Measurements from ENCODE around the gene ZNF750.

The ZNF750 gene

GRCh38 chr17:82887255-82888164 lies 47.7 kb upstream of the ZNF750 start (continued):
- no peak for TF ChIP-seq TSHZ2 (CRISPR knock-in tag; IDR thresholded peaks at IDR 0.05)

GRCh38 chr17:82884970-82885353 lies 45.1 kb upstream of the ZNF750 start:
- no peak for TF ChIP-seq CREB5 (CRISPR knock-in tag; IDR thresholded peaks at IDR 0.05; ENCODE audit: low read depth)
- TF ChIP-seq ARNTL (CRISPR knock-in tag; IDR thresholded peaks at IDR 0.05; ENCODE audit: borderline replicate concordance, low read depth): no peak
- TF ChIP-seq TCF4 (CRISPR knock-in tag; IDR thresholded peaks at IDR 0.05; ENCODE audit: borderline replicate concordance): no peak
- TF ChIP-seq SNAI2 (CRISPR knock-in tag; IDR thresholded peaks at IDR 0.05): no peak
- no peak for TF ChIP-seq BACH2 (CRISPR knock-in tag; IDR thresholded peaks at IDR 0.05; ENCODE audit: borderline replicate concordance)
- TF ChIP-seq ZFP3 (CRISPR knock-in tag; IDR thresholded peaks at IDR 0.05): no peak
- no peak for TF ChIP-seq CSDC2 (CRISPR knock-in tag; IDR thresholded peaks at IDR 0.05)
- TF ChIP-seq RARB (CRISPR knock-in tag; IDR thresholded peaks at IDR 0.05): no peak
- no peak for TF ChIP-seq TSHZ2 (CRISPR knock-in tag; IDR thresholded peaks at IDR 0.05)
- no peak for TF ChIP-seq ESRRG (CRISPR knock-in tag; IDR thresholded peaks at IDR 0.05)
- no peak for TF ChIP-seq ZNF565 (CRISPR knock-in tag; conservative IDR thresholded peaks at IDR 0.05; ENCODE audit: low read depth)
- TF ChIP-seq ZNF70 (CRISPR knock-in tag; IDR thresholded peaks at IDR 0.05): no peak
- ATAC-seq: no peak; the same call in 2 of the 3 replicates

- ATAC-seq: no peak
- TF ChIP-seq ARNTL (CRISPR knock-in tag; IDR thresholded peaks at IDR 0.05; ENCODE audit: borderline replicate concordance, low read depth): no peak
- no peak for TF ChIP-seq PATZ1 (CRISPR knock-in tag; IDR thresholded peaks at IDR 0.05; ENCODE audit: borderline replicate concordance)
- TF ChIP-seq OSR1 (CRISPR knock-in tag; IDR thresholded peaks at IDR 0.05): no peak
- no peak for TF ChIP-seq ZC3H10 (CRISPR knock-in tag; IDR thresholded peaks at IDR 0.05)
- no peak for TF ChIP-seq CSDC2 (CRISPR knock-in tag; IDR thresholded peaks at IDR 0.05)
- TF ChIP-seq RARB (CRISPR knock-in tag; IDR thresholded peaks at IDR 0.05): no peak
- TF ChIP-seq ZFP3 (CRISPR knock-in tag; IDR thresholded peaks at IDR 0.05): no peak
- no peak for TF ChIP-seq CSRNP3 (CRISPR knock-in tag; IDR thresholded peaks at IDR 0.05)
- TF ChIP-seq TOX (CRISPR knock-in tag; IDR thresholded peaks at IDR 0.05; ENCODE audit: borderline replicate concordance): no peak
- TF ChIP-seq TCF4 (CRISPR knock-in tag; IDR thresholded peaks at IDR 0.05; ENCODE audit: borderline replicate concordance): no peak
- TF ChIP-seq BACH2 (CRISPR knock-in tag; IDR thresholded peaks at IDR 0.05; ENCODE audit: borderline replicate concordance): no peak
- TF ChIP-seq TSHZ2 (CRISPR knock-in tag; IDR thresholded peaks at IDR 0.05): no peak
Observed at GRCh38 chr17:82884341-82884969, 44.6 kb upstream of the ZNF750 start.
